GM19238 (cell line): ENCODE data around the gene DBF4B.

Source experiments
- DNase-seq: peaks from one replicate; pipeline ENCODE4 v3.0.0; 2011; ENCODE audit warnings: low spot score; ENCODE audit not compliant: insufficient read length

The DBF4B gene

GRCh38 chr17:44796731-44797130 lies 88.3 kb downstream of the DBF4B start:
- DNase-seq = no peak

- DNase-seq = no peak
These were observed 89.3 kb downstream of the DBF4B start for GRCh38 chr17:44797802-44798201.

- DNase-seq = no peak
These were observed 89.9 kb downstream of the DBF4B start for GRCh38 chr17:44798356-44798755.
